Neural cell (in vitro differentiated cells): ENCODE measurements around the gene GNAI2. TPM values are rescaled to one million over a fixed set of nuclear protein-coding genes. Genes with fewer than 3 reads are reported as not detected.
A peak's percentile ranks its signal among the peaks of the same experiment; 100 is the strongest.

Experiments used
- H2AFZ ChIP-seq: fragments of 200-600, 300-800 bp; sonication (generic), shearing (Covaris generic); 2 replicates; pipeline ENCODE4 v1.6.0; 2014; ENCODE audit warnings: low read depth, mild to moderate bottlenecking, antibody characterized with exemption, low read length, moderate library complexity
- H3F3A ChIP-seq: fragments of 200-600 bp; shearing (Covaris generic); 2 replicates; pipeline ENCODE4 v1.6.1; 2016; ENCODE audit warnings: mild to moderate bottlenecking, moderate library complexity, mixed read lengths, antibody characterized with exemption, low read length; ENCODE audit not compliant: insufficient read depth, poor library complexity, severe bottlenecking
- H3K27ac ChIP-seq: fragments of 200-600, 300-800 bp; sonication (generic), shearing (Covaris generic); 2 replicates; pipeline ENCODE4 v1.5.1; 2014; ENCODE audit warnings: mild to moderate bottlenecking, low read length, moderate library complexity
- H3K27me3 ChIP-seq: fragments of 300-800, 200-600 bp; sonication (generic), shearing (Covaris generic); 2 replicates; pipeline ENCODE4 v1.6.0; 2014; ENCODE audit warnings: mild to moderate bottlenecking, low read depth, low read length, moderate library complexity; ENCODE audit not compliant: insufficient read depth
- H3K36me3 ChIP-seq: fragments of 300-800, 200-600 bp; sonication (generic), shearing (Covaris generic); 2 replicates; pipeline ENCODE4 v1.5.1; 2014; ENCODE audit warnings: mild to moderate bottlenecking, antibody characterized with exemption, low read length, moderate library complexity; ENCODE audit not compliant: insufficient read depth
- H3K4me2 ChIP-seq: fragments of 300-800, 200-600 bp; sonication (generic), shearing (Covaris generic); 2 replicates; pipeline ENCODE4 v1.6.0; 2014; ENCODE audit warnings: mild to moderate bottlenecking, low read length
- H3K4me3 ChIP-seq: fragments of 300-800, 200-600 bp; sonication (generic), shearing (Covaris generic); 2 replicates; pipeline ENCODE4 v1.5.1; 2014; ENCODE audit warnings: mild to moderate bottlenecking, low read length, moderate library complexity
- H3K79me2 ChIP-seq: fragments of 200-600 bp; shearing (Covaris generic); replicated peaks from 2 replicates; pipeline ENCODE4 v1.6.0; 2014; ENCODE audit warnings: mild to moderate bottlenecking, low read length, moderate library complexity; ENCODE audit not compliant: insufficient read depth
- H3K9ac ChIP-seq: fragments of 300-800, 200-600 bp; sonication (generic), shearing (Covaris generic); 2 replicates; pipeline ENCODE4 v1.6.1; 2016; ENCODE audit warnings: mild to moderate bottlenecking, low read length, mixed read lengths
- H3K9me2 ChIP-seq: fragments of 200-600 bp; shearing (Covaris generic); 2 replicates; pipeline ENCODE4 v1.6.1; 2016; ENCODE audit warnings: mild to moderate bottlenecking, low read length, mixed read lengths; ENCODE audit not compliant: insufficient read depth
- H3K9me3 ChIP-seq: fragments of 200-600, 300-800 bp; sonication (generic), shearing (Covaris generic); 2 replicates; pipeline ENCODE4 v1.6.1; 2016; ENCODE audit warnings: mild to moderate bottlenecking, mixed run types, low read length, moderate library complexity, mixed read lengths
- H4K20me1 ChIP-seq: fragments of 200-600 bp; shearing (Covaris generic); 2 replicates; pipeline ENCODE4 v1.6.1; 2016; ENCODE audit warnings: mild to moderate bottlenecking, mixed run types; ENCODE audit not compliant: insufficient read depth
- CTCF ChIP-seq: fragments of 450-650 bp; IDR thresholded peaks from 2 replicates; pipeline ENCODE4 v1.5.1; 2014; ENCODE audit warnings: antibody characterized with exemption, mild to moderate bottlenecking, moderate library complexity; ENCODE audit not compliant: poor library complexity, severe bottlenecking
- EP300 ChIP-seq: fragments of 450-650 bp; conservative IDR thresholded peaks from 2 replicates; pipeline ENCODE4 v1.6.1; 2014; ENCODE audit warnings: antibody characterized with exemption, mild to moderate bottlenecking, moderate library complexity; ENCODE audit not compliant: poor library complexity, severe bottlenecking
- EZH2 ChIP-seq: fragments of 200-600, 300-800 bp; shearing (Covaris generic), sonication (generic); IDR thresholded peaks from 2 replicates; pipeline ENCODE4 v1.6.1; 2014; ENCODE audit warnings: antibody characterized with exemption, low read length, borderline replicate concordance, mild to moderate bottlenecking; ENCODE audit not compliant: insufficient read depth, poor library complexity, severe bottlenecking
- MXI1 ChIP-seq: fragments of 450-650 bp; conservative IDR thresholded peaks from 2 replicates; pipeline ENCODE4 v1.6.1; 2014; ENCODE audit warnings: antibody characterized with exemption, mild to moderate bottlenecking; ENCODE audit not compliant: poor library complexity, severe bottlenecking
- POLR2AphosphoS5 ChIP-seq: IDR thresholded peaks from 2 replicates; pipeline ENCODE4 v1.6.1; 2012
- RAD21 ChIP-seq: fragments of 450-650 bp; conservative IDR thresholded peaks from 2 replicates; pipeline ENCODE4 v1.6.1; 2014; ENCODE audit warnings: antibody characterized with exemption, mild to moderate bottlenecking, moderate library complexity
- REST ChIP-seq: IDR thresholded peaks from 2 replicates; pipeline ENCODE4 v1.6.1; 2012; ENCODE audit warnings: borderline replicate concordance
- SMC3 ChIP-seq: fragments of 450-650 bp; conservative IDR thresholded peaks from 2 replicates; pipeline ENCODE4 v1.6.1; 2014; ENCODE audit warnings: antibody characterized with exemption, mild to moderate bottlenecking, moderate library complexity; ENCODE audit not compliant: poor library complexity
- TAF1 ChIP-seq: IDR thresholded peaks from 2 replicates; pipeline ENCODE4 v1.6.1; 2012; ENCODE audit warnings: low read depth
- polyA plus RNA-seq: library from polyadenylated mRNA; depleted of rRNA; stranded (reverse); fragments of >200 nt; gene quantifications from 2 replicates; pipeline ENCODE4 v1.2.3, GENCODE V29; 2014

The GNAI2 gene
- polyA plus RNA-seq, 1 donor from 2014 or later: 101 TPM

GRCh38 chr3:50193746-50194127 lies 42.3 kb upstream of the GNAI2 start:
- H2AFZ ChIP-seq: no peak overlapping the region
- no peaks in the 10 kb centered on the region for H3K36me3 ChIP-seq
- no peaks in the 10 kb centered on the region for H3F3A ChIP-seq
- no peak overlapping the region for H3K9ac ChIP-seq
- H3K4me2 ChIP-seq: no peak overlapping the region
- no peaks in the 10 kb centered on the region for H3K79me2 ChIP-seq
- TF ChIP-seq REST: no peak
- TF ChIP-seq TAF1: no peak
- no peak for TF ChIP-seq EP300
- TF ChIP-seq SMC3: no peak
- no peak overlapping the region for H3K27ac ChIP-seq
- H4K20me1 ChIP-seq: no peaks in the 10 kb centered on the region
- no peaks in the 10 kb centered on the region for H3K9me2 ChIP-seq
- H3K4me3 ChIP-seq: no peak overlapping the region
- no peaks in the 10 kb centered on the region for H3K27me3 ChIP-seq
- no peaks in the 10 kb centered on the region for H3K9me3 ChIP-seq

- no peaks in the 10 kb centered on the region for H3K27me3 ChIP-seq
- no peak for TF ChIP-seq POLR2AphosphoS5
- TF ChIP-seq RAD21: peak; percentile 65
- peak; percentile 70 for TF ChIP-seq SMC3
- no peak for TF ChIP-seq EP300
- no peak for TF ChIP-seq EZH2
- TF ChIP-seq MXI1: no peak
- TF ChIP-seq CTCF: peak; percentile 58
- TF ChIP-seq REST: no peak
- no peak for TF ChIP-seq TAF1
- no peak overlapping the region for H3K9ac ChIP-seq
- H3K27ac ChIP-seq: no peak overlapping the region
- no peaks in the 10 kb centered on the region for H3K36me3 ChIP-seq
- H3K9me2 ChIP-seq: no peaks in the 10 kb centered on the region
- H3K79me2 ChIP-seq: no peaks in the 10 kb centered on the region
- H3F3A ChIP-seq: no peaks in the 10 kb centered on the region
- no peak overlapping the region for H3K4me3 ChIP-seq
- H2AFZ ChIP-seq: no peak overlapping the region
- H3K4me2 ChIP-seq: no peak overlapping the region
- no peaks in the 10 kb centered on the region for H4K20me1 ChIP-seq
- H3K9me3 ChIP-seq: no peaks in the 10 kb centered on the region
Measured at GRCh38 chr3:50194128-50194902, 41.7 kb upstream of the GNAI2 start.
